ENCODE results near the gene CENPM. TPM values are rescaled to one million over a fixed set of nuclear protein-coding genes. Genes with fewer than 3 reads are reported as not detected.

The CENPM gene
- total RNA-seq, 1 experiment from 2014 or later: 39.8 TPM

DNA sequence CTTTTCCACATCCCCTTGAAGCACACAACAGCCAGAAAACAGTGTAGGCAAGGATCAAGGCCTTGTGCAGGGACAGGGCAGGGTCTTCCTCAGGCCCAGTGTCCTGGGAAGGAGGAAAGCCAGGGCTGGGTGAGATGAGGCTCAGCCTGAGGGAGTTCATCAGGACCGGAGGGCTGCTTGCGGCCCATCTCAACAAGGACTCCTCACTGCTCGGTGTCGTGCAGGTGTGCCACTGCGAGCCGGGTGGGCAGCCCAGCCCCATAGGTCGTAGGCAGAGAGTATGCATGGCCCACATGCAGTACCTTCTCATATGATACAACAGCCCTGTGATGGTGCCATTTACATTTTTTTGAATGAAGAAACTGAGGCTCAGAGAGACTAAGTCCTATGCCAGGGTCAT lies 44.9 kb downstream of the CENPM start:
- TF ChIP-seq, protein P1, sequence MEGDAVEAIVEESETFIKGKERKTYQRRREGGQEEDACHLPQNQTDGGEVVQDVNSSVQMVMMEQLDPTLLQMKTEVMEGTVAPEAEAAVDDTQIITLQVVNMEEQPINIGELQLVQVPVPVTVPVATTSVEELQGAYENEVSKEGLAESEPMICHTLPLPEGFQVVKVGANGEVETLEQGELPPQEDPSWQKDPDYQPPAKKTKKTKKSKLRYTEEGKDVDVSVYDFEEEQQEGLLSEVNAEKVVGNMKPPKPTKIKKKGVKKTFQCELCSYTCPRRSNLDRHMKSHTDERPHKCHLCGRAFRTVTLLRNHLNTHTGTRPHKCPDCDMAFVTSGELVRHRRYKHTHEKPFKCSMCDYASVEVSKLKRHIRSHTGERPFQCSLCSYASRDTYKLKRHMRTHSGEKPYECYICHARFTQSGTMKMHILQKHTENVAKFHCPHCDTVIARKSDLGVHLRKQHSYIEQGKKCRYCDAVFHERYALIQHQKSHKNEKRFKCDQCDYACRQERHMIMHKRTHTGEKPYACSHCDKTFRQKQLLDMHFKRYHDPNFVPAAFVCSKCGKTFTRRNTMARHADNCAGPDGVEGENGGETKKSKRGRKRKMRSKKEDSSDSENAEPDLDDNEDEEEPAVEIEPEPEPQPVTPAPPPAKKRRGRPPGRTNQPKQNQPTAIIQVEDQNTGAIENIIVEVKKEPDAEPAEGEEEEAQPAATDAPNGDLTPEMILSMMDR (IDR thresholded peaks at IDR 0.05): no peak
- TF ChIP-seq TCF7L2 (IDR thresholded peaks at IDR 0.05; ENCODE audit: low read depth, low read length): no peak
- TF ChIP-seq REST (IDR thresholded peaks at IDR 0.05; ENCODE audit: insufficient read depth in 1 of 2, low read depth in 2 of 2, low read length in 1 of 2): no peak
- TF ChIP-seq POLR2AphosphoS5 (IDR thresholded peaks at IDR 0.05; ENCODE audit: low read depth, low read length): no peak
- TF ChIP-seq SIN3A (IDR thresholded peaks at IDR 0.05; ENCODE audit: borderline replicate concordance, insufficient read depth, low read depth, low read length): no peak
- H3K36me3 ChIP-seq (ENCODE audit: control insufficient read depth, insufficient read depth, low read length): no peaks in the 10 kb centered on the region; the same call in 1 of the 2 replicates

DNA sequence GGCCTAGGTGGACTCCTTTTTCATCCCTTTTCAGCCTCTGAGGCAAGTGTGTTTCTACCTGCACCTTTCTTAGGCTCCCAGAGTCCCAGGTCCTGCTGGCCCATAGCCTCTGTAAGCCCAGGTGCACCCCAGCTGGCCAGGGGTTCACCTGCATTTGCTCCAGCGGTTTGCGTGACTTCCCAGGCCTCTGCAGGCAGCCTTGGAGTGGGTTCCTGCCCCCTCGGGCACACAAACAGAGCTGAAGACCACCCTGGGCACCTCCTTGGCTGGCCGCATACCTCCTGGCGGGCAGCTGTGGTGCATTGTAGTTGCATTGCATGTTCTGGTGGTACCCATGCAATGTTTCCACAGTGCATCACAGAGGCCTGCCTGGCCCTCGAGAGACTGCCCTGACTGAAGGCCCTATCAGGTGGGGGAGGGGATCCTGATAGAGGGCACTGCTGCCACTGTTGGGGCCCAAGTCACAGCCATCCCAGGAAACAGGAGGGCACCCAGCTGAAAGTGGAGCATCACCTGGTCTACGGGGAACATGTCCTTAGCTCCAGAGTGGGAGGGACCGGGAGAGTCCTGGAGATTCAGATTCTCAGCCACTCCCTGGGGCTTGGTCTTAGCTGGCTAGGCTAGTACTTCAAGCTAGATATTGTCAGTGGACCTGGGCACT lies 46.2 kb downstream of the CENPM start:
- ChIA-PET POLR2A (no interaction called here), CTCF (no interaction called here)
- in situ Hi-C loops (cut with HindIII; ENCODE audit: low pct_unique_long_range_greater_than_20kb, low sequenced_read_pairs): no loop called here
- no peak for DNase-seq (ENCODE audit: low read depth, low spot score)
- no peaks in the 10 kb centered on the region; the same call in 1 of the 2 replicates for H3K36me3 ChIP-seq (ENCODE audit: control insufficient read depth, insufficient read depth, low read length)
- no peaks in the 10 kb centered on the region for H3K4me1 ChIP-seq (ENCODE audit: control insufficient read depth, insufficient read depth, low read length)
- no TSS peak for BruUV-seq (replicated peaks)
- no peak overlapping the region for H3K4me3 ChIP-seq (ENCODE audit: low read depth in 2 of 2, low read length in 2 of 2)
- no peak for ATAC-seq
- intact Hi-C loops (cut with micrococcal nuclease; ENCODE audit: unreplicated experiment): no loop called here
- H3K9me3 ChIP-seq (ENCODE audit: control insufficient read depth, insufficient read depth, low read depth, low read length): no peaks in the 10 kb centered on the region
- no peak for TF ChIP-seq SIN3A (IDR thresholded peaks at IDR 0.05; ENCODE audit: borderline replicate concordance, insufficient read depth, low read depth, low read length)
- TF ChIP-seq REST (IDR thresholded peaks at IDR 0.05; ENCODE audit: insufficient read depth in 1 of 2, low read depth in 2 of 2, low read length in 1 of 2): no peak
- TF ChIP-seq, protein P1 (IDR thresholded peaks at IDR 0.05): no peak
- TF ChIP-seq POLR2AphosphoS5 (IDR thresholded peaks at IDR 0.05; ENCODE audit: low read depth, low read length): no peak
- TF ChIP-seq TCF7L2 (IDR thresholded peaks at IDR 0.05; ENCODE audit: low read depth, low read length): no peak
- H3K27me3 ChIP-seq (ENCODE audit: control insufficient read depth, insufficient read depth, low read length): no peaks in the 10 kb centered on the region
- no peak overlapping the region for H3K27ac ChIP-seq (ENCODE audit: low read length)

More for the DNA sequence above, 44.9 kb downstream of the CENPM start:
- Histone ChIP-seq H3K9me3 (ENCODE audit: control insufficient read depth, insufficient read depth, low read depth, low read length) (no peaks in the 10 kb centered on the region), H3K27ac (ENCODE audit: low read length) (no peak overlapping the region), H3K4me1 (ENCODE audit: control insufficient read depth, insufficient read depth, low read length) (no peaks in the 10 kb centered on the region), H3K27me3 (ENCODE audit: control insufficient read depth, insufficient read depth, low read length) (no peaks in the 10 kb centered on the region), H3K4me3 (ENCODE audit: low read depth in 2 of 2, low read length in 2 of 2) (no peak overlapping the region)
- POLR2A ChIA-PET: no interaction called here
- CTCF ChIA-PET: no interaction called here
- in situ Hi-C loops (cut with HindIII; ENCODE audit: low pct_unique_long_range_greater_than_20kb, low sequenced_read_pairs): no loop called here
- intact Hi-C loops (cut with micrococcal nuclease; ENCODE audit: unreplicated experiment): no loop called here
- no peak for ATAC-seq
- no TSS peak for BruUV-seq (replicated peaks)
- DNase-seq (ENCODE audit: low read depth, low spot score): no peak

Data from Panc1 (cell line).